ENCODE data around the gene FGF22.
"Not testable (repeated sequence)": the region's sequence is repeated elsewhere in the genome, so short reads cannot be mapped to it uniquely, and the experiment has no call there.

The FGF22 gene

GRCh38 chr19:661427-662196 lies 21.9 kb downstream of the FGF22 start:
- DNase-seq, result no peak

GRCh38 chr19:662207-662961 lies 22.7 kb downstream of the FGF22 start:
- no peak for DNase-seq

- DNase-seq, result peak; percentile 66
Measured at GRCh38 chr19:662962-663681, 23.4 kb downstream of the FGF22 start, which contains the start of gene RNF126. RNF126 (minus strand) TSS chr19:663214; CDS start chr19:663121, 93 bp downstream.

- DNase-seq, result no peak
Measured at GRCh38 chr19:663682-664117, 24.0 kb downstream of the FGF22 start.

- DNase-seq, result no peak
Measured at GRCh38 chr19:664913-665443, 25.3 kb downstream of the FGF22 start.

- not testable (repeated sequence) for DNase-seq
Measured at GRCh38 chr19:666985-667573, 27.4 kb downstream of the FGF22 start.

- not testable (repeated sequence) for DNase-seq
Measured at GRCh38 chr19:668675-669434, 29.2 kb downstream of the FGF22 start.

GRCh38 chr19:670609-671075 lies 31.0 kb downstream of the FGF22 start:
- DNase-seq, result no peak

- DNase-seq, result no peak
Measured at GRCh38 chr19:674282-675151, 34.8 kb downstream of the FGF22 start.

- no peak for DNase-seq
Measured at GRCh38 chr19:676007-676338, 36.3 kb downstream of the FGF22 start.

GRCh38 chr19:676339-677105 lies 36.8 kb downstream of the FGF22 start, which contains the start of gene FSTL3:
FSTL3 (plus strand) TSS chr19:676392; CDS start chr19:676424, 32 bp downstream.
- no peak for DNase-seq

- no peak for DNase-seq
Measured at GRCh38 chr19:677201-677600, 37.5 kb downstream of the FGF22 start.

- no peak for DNase-seq
Measured at GRCh38 chr19:677601-678436, 38.1 kb downstream of the FGF22 start.

GRCh38 chr19:678791-679388 lies 39.2 kb downstream of the FGF22 start:
- no peak for DNase-seq

GRCh38 chr19:679418-680286 lies 40.0 kb downstream of the FGF22 start:
- no peak for DNase-seq

- peak; percentile 94 for DNase-seq
Measured at GRCh38 chr19:680287-681028, 40.8 kb downstream of the FGF22 start.

All from cortex of kidney (tissue), 1 donor.